GM19099 (cell line): ENCODE data around the gene POLN.

Experiments used
- POLR2A ChIP-seq: IDR thresholded peaks from 3 replicates; pipeline ENCODE4 v1.6.1; 2011; ENCODE audit warnings: low read depth; ENCODE audit not compliant: insufficient read length; ENCODE audit errors: extremely low read depth

POLN gene

GRCh38 chr4:2059726-2060602 is 182.0 kb downstream of the POLN start:
- no peak for TF ChIP-seq POLR2A

GRCh38 chr4:2059046-2059725 is 182.7 kb downstream of the POLN start, which contains the start of gene NAT8L:
Gene NAT8L, plus strand, starts transcription at chr4:2059327. Its CDS starts 185 bp downstream, at chr4:2059512.
- no peak for TF ChIP-seq POLR2A

GRCh38 chr4:2058264-2059045 is 183.5 kb downstream of the POLN start:
- TF ChIP-seq POLR2A = no peak

- no peak for TF ChIP-seq POLR2A
Observed at GRCh38 chr4:2057382-2058065, 184.4 kb downstream of the POLN start.

- no peak for TF ChIP-seq POLR2A
Observed at GRCh38 chr4:2054217-2054616, 187.7 kb downstream of the POLN start.

GRCh38 chr4:2051086-2051485 is 190.8 kb downstream of the POLN start:
- no peak for TF ChIP-seq POLR2A

GRCh38 chr4:2049811-2050210 is 192.1 kb downstream of the POLN start:
- TF ChIP-seq POLR2A = no peak

- TF ChIP-seq POLR2A = no peak
Observed at GRCh38 chr4:2049381-2049780, 192.5 kb downstream of the POLN start.

GRCh38 chr4:2048831-2049230 is 193.1 kb downstream of the POLN start:
- no peak for TF ChIP-seq POLR2A

- no peak for TF ChIP-seq POLR2A
Observed at GRCh38 chr4:2047781-2048581, 193.9 kb downstream of the POLN start.

- TF ChIP-seq POLR2A = no peak
Observed at GRCh38 chr4:2047031-2047660, 194.8 kb downstream of the POLN start.

GRCh38 chr4:2046031-2046961 is 195.6 kb downstream of the POLN start:
- no peak for TF ChIP-seq POLR2A
